Activated T-cell treated with anti-CD3 and anti-CD28 coated beads, Interleukin-2, amount 50 U/mL, for 72 hours (primary cell): ENCODE results near the gene ADAP1. TPM values are rescaled to one million over a fixed set of nuclear protein-coding genes. Genes with fewer than 3 reads are reported as not detected.

Experiments
- ATAC-seq, 2 donors: fragments of 150-1000 bp; cut with Tn5 transposase; replicated peaks in 1 of 2; 2 replicates each; pipeline ENCODE4 v1.10.0; 2021; ENCODE audit warnings: moderate library complexity in 2 of 2, mild to moderate bottlenecking in 1 of 2
- DNase-seq, 2 donors: peaks; one replicate each; pipeline ENCODE4 v3.0.0; 2021 to 2022; ENCODE audit warnings: mixed read lengths in 1 of 2
- H3K27ac Mint-ChIP-seq: one replicate; pipeline ENCODE4 v1.8.0; 2022; ENCODE audit warnings: mild to moderate bottlenecking, moderate library complexity, mixed read lengths
- H3K27me3 Mint-ChIP-seq: one replicate; pipeline ENCODE4 v1.8.0; 2022; ENCODE audit warnings: low read depth, mixed read lengths
- H3K36me3 Mint-ChIP-seq, 2 donors: one replicate each; pipeline ENCODE4 v1.8.0; 2022; ENCODE audit warnings: mixed read lengths in 2 of 2, mild to moderate bottlenecking in 1 of 2; ENCODE audit not compliant: insufficient read depth in 2 of 2
- H3K4me1 Mint-ChIP-seq: one replicate; pipeline ENCODE4 v1.8.0; 2022; ENCODE audit warnings: low read depth, mixed read lengths
- H3K4me3 Mint-ChIP-seq, 2 donors: one replicate each; pipeline ENCODE4 v1.8.0; 2022; ENCODE audit warnings: mild to moderate bottlenecking in 2 of 2, mixed read lengths in 2 of 2, moderate library complexity in 2 of 2
- H3K9me3 Mint-ChIP-seq, 2 donors: one replicate each; pipeline ENCODE4 v1.8.0; 2022; ENCODE audit warnings: mixed read lengths in 2 of 2
- total RNA-seq, 2 donors: library from RNA; stranded (reverse); gene quantifications; one replicate each; pipeline ENCODE4 v1.2.3, GENCODE V29; 2022

The ADAP1 gene
- total RNA-seq, 2 donors from 2014 or later: 11.1 to 29.4 TPM

DNA sequence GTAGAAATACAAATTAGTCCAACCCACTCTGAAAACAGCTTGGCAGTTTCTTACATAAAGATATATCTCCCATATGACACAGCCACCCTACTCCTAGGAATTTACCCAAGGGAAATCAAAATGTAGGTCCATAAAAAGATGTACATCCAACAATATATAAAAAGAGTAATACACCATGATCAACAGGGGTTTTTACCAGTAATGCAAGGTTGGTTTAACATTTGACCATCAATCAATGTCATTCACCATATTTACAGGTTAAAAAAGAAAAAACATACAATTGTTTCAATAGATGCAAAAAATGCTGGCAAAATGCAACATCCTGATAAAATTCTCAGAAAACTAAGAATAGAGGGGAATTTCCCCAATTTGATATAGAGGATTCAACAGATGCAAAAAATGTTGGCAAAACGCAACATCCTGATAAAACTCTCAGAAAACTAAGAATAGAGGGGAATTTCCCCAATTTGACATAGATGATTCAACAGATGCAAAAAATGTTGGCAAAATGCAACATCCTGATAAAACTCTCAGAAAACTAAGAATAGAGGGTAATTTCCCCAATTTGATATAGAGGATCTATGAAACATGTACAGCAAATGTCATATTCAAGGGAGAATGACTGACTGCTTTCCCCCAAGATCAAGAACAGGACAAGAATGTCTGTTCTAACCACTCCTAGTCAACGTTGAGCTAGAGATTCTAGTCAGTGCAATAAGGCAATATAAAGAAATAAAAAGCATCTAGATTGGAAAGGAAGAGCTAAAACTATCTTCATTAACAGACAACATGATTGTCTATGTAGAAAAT, 13.7 kb downstream of the ADAP1 start:
- H3K27me3 Mint-ChIP-seq: no peaks in the 10 kb centered on the region
- H3K4me1 Mint-ChIP-seq: peaks cover 38% of the 10 kb centered on the region
- DNase-seq (no peak), ATAC-seq (no peak)
- H3K9me3 Mint-ChIP-seq: peaks cover 3 to 7% of the 10 kb centered on the region in 2 donors
- H3K27ac Mint-ChIP-seq: peak overlapping the region; percentile 70
- peak overlapping the region in 1 of 2 donors; percentile 31 for H3K4me3 Mint-ChIP-seq
- peaks cover 12 to 19% of the 10 kb centered on the region in 2 donors for H3K36me3 Mint-ChIP-seq

DNA sequence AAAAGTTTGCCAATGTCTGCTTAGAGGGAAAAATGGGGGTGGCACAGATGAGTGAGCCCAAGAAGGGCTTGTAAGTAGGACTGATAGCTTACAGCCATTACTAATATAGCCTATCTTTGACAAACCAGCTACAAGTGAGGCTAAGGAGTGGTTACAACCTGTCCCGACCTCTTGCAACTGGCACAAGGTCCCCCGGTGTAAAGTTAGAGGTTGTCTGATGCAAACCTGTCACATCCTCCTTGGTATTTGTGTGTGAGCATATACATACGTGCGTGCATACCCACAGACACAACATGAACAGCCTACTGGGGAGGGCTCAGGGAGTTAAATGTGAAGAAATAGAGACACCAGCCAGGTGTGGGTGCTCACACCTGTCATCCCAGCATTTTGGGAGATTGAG, 14.6 kb downstream of the ADAP1 start:
- peaks cover 3 to 7% of the 10 kb centered on the region in 2 donors for H3K9me3 Mint-ChIP-seq
- peaks cover 12 to 19% of the 10 kb centered on the region in 2 donors for H3K36me3 Mint-ChIP-seq
- peaks cover 40% of the 10 kb centered on the region for H3K4me1 Mint-ChIP-seq
- DNase-seq: no peak
- H3K27ac Mint-ChIP-seq: no peak overlapping the region
- no peak overlapping the region for H3K4me3 Mint-ChIP-seq
- H3K27me3 Mint-ChIP-seq: no peaks in the 10 kb centered on the region
- ATAC-seq: no peak

DNA sequence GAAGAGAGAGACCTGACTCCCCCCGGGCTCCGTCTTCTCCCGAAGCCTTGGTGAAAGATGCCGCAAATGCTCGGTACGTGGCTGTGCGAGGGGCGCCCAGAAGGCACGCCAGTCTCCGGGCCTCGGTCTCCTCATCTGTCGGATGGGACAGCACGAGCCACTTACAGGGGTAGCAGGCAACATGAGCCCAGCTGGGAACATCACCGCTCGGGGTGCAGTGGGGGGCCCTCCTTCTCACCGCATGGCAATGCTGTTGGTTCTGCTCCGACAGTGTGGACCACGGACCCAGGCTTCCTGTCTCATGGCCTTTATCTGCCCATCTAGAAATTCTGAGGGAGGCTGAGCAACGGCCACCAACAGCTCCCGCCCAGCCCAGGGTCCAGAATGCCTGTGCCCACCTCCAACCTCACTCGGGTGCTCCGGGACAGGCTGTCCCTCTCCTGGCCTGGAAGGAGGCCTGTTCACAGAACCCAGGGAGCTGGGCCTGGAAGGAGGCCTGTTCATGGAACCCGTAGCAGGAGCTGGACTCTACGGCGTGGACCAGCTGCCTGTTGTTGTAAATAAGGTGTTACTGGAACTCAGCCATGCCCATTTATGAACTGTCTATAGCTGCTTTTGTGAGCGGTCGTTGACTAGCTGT, 15.8 kb downstream of the ADAP1 start:
- Mint-ChIP-seq H3K36me3 (peaks cover 12 to 19% of the 10 kb centered on the region in 2 donors), H3K4me3 (no peak overlapping the region), H3K27ac (no peak overlapping the region), H3K4me1 (peaks cover 40% of the 10 kb centered on the region), H3K27me3 (no peaks in the 10 kb centered on the region), H3K9me3 (peaks cover 3 to 7% of the 10 kb centered on the region in 2 donors)
- no peak for ATAC-seq
- no peak for DNase-seq

DNA sequence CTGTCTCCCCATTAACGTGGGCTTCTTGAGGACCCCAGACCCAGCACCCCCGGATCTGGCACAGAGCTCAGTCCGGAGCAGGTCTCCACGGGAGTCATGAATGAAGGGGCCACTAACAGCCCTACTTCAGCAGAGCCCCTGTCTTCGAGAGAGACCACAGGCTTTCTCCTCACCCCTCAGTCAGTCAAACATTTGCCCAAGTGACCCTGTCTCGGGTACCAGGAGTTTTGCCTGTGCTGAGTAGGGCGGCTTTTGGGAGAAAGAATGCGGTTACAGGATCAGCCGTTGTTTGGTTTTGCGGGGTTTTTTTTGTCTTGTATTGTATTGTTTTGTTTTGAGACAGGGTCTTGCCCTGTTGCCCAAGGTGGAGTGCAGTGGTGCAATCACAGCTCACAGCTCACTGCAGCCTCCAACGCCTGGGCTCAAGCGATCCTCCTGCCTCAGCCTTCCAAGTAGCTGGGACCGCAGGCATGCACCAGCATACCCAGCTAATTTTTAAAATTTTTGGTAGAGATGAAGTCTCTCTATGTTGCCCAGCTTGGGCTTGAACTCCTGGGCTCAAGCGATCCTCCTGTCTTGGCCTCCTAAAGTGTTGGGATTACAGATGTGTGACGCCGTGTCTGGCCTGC, 16.5 kb downstream of the ADAP1 start:
- peaks cover 3 to 7% of the 10 kb centered on the region in 2 donors for H3K9me3 Mint-ChIP-seq
- H3K36me3 Mint-ChIP-seq: peaks cover 12 to 19% of the 10 kb centered on the region in 2 donors
- no peak overlapping the region for H3K27ac Mint-ChIP-seq
- ATAC-seq (no peak), DNase-seq (no peak)
- H3K4me1 Mint-ChIP-seq: peaks cover 40% of the 10 kb centered on the region
- H3K4me3 Mint-ChIP-seq: peak overlapping the region in 1 of 2 donors; percentile 25
- no peaks in the 10 kb centered on the region for H3K27me3 Mint-ChIP-seq

DNA sequence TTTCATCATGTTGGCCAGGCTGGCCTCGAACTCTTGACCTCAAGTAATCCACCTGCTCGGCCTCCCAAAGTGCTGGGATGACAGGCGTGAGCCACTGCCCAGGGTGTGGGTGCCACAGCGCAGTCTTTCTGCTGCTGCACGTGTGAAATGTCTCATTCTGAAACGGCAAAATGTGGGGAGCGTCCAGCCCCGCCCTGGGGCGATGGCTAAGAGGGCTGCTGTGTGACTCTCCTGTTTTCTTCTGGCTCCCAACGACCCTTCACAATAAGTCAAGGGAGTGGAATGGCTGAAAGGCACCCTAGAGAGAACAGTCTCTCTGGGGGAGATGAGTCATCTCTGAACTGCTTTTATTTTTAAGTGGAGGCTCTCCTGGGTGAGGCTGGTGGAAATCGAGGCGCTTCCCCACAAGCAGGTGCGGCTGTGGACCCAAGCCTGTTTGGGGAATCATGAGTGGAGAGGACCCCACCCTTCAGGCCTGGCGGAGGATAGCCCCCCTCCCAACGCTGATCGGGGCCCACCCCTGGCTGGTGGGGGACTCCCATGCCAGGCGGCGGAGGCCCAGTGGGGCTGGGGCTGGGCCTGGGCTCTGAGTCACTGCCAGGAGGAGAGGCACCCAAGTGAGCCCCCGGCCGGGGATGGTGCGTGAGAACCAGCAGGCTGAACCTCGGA, 18.0 kb downstream of the ADAP1 start:
- Mint-ChIP-seq H3K27me3 (no peaks in the 10 kb centered on the region), H3K4me3 (peak overlapping the region; percentile 12 to 74), H3K27ac (peak overlapping the region; percentile 83), H3K4me1 (peaks cover 36% of the 10 kb centered on the region), H3K36me3 (peaks cover 12 to 13% of the 10 kb centered on the region in 2 donors), H3K9me3 (peaks cover 3 to 6% of the 10 kb centered on the region in 2 donors)
- DNase-seq (peak; percentile 61 to 66), ATAC-seq (peak; percentile 88 to 89)

DNA sequence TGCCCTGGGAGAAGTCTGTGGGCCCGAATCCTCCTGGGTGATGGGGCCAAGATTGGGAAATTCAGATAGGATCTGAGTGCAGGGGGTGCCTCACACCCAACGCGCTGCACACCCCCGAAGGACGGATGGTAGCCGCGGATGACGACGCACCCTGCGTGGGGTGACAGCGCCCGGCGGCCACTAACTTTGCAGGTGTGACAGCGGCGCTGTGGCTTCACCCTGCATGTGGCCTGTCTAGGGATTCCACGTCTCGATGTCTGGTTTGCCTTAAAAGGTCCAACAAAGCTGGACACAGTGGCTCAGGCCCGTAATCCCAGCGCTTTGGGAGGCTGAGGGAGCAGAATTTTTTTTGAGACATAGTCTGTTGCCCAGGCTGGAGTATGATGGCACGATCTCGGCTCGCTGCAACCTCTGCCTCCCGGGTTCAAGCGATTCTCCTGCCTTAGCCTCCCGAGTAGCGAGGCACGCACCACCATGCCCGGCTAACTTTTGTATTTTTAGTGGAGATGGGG, 18.6 kb downstream of the ADAP1 start:
- ATAC-seq: no peak
- no peaks in the 10 kb centered on the region for H3K27me3 Mint-ChIP-seq
- H3K9me3 Mint-ChIP-seq: peaks cover 3 to 6% of the 10 kb centered on the region in 2 donors
- peaks cover 30% of the 10 kb centered on the region for H3K4me1 Mint-ChIP-seq
- H3K27ac Mint-ChIP-seq: no peak overlapping the region
- H3K36me3 Mint-ChIP-seq: peaks cover 10% of the 10 kb centered on the region in 2 donors
- H3K4me3 Mint-ChIP-seq: peak overlapping the region in 1 of 2 donors; percentile 12
- DNase-seq: no peak

DNA sequence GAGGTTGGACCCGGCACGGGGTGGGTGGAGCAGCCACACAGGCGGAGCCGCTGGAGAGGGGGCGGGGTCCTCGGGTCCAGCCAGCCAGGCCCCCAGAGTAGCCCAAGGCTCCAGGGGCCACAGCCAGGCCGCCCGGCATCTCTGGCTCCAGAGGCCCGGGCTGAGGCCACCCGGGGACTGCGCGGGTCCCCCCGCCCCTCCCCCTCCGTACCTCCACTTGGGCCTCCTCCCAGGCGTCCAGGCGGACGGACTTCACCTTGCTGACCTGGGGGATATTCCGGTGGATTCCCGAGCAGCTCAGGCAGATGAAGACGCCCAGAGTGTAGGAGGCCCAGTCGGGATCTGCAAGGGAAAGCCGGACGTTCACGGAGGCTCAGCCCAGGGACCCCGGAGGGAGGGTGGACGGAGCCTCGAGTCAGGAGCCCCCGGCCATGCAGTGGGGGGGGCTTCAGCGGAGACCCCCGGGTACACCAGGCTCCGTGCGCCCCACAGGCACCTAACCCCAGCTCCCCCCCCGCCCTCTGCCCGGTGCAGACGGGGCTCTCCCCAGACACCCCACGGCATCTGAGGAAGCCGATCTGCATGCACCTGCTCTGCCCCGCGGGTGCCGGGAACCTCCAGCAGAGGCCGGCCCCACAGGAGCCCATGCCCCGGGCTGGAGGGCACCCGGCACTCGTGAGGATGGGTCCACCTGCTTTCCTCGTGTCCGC, 19.2 kb downstream of the ADAP1 start:
- peaks cover 8% of the 10 kb centered on the region in 2 donors for H3K36me3 Mint-ChIP-seq
- no peak overlapping the region for H3K4me3 Mint-ChIP-seq
- no peak overlapping the region for H3K27ac Mint-ChIP-seq
- no peak for ATAC-seq
- H3K4me1 Mint-ChIP-seq: peaks cover 28% of the 10 kb centered on the region
- peaks cover 3 to 4% of the 10 kb centered on the region in 2 donors for H3K9me3 Mint-ChIP-seq
- no peak for DNase-seq
- no peaks in the 10 kb centered on the region for H3K27me3 Mint-ChIP-seq

DNA sequence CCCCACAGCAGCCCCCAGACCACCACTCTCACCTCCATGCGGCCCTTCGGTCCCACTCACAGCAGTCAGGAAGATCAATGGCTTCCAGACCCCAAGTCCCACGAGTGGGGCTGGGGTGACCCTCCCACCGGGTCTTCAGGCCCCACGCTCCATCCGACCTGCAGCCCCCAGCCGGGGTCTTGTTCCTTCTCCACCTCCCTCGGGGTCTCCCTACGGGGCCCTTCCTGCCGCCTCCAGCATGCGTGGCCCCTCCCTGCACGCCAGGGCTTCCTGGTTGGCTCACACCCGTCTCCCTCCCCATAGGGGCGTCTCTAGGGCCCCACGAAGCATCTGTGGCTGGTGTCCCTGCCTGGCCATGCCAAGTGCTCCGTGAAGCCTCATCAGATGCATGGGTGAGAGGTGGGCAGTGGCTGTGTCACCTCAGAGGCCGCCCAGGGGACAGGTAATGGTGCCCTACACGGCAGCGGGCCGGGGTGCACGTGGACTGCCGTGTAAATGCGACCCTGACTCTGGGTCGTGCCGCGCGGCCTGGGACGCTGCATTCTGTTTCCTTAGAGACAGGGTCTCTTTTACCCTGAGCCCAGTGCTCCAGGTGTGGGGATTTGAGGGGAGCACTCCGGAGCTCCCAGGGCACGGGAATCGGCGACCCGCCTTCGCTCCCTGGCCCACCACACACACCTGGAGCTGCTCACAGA, 19.9 kb downstream of the ADAP1 start:
- H3K4me1 Mint-ChIP-seq: peaks cover 30% of the 10 kb centered on the region
- DNase-seq (no peak), ATAC-seq (no peak)
- no peak overlapping the region for H3K4me3 Mint-ChIP-seq
- H3K27ac Mint-ChIP-seq: no peak overlapping the region
- H3K36me3 Mint-ChIP-seq: peaks cover 2 to 4% of the 10 kb centered on the region in 2 donors
- no peaks in the 10 kb centered on the region for H3K27me3 Mint-ChIP-seq
- H3K9me3 Mint-ChIP-seq: no peaks in the 10 kb centered on the region

DNA sequence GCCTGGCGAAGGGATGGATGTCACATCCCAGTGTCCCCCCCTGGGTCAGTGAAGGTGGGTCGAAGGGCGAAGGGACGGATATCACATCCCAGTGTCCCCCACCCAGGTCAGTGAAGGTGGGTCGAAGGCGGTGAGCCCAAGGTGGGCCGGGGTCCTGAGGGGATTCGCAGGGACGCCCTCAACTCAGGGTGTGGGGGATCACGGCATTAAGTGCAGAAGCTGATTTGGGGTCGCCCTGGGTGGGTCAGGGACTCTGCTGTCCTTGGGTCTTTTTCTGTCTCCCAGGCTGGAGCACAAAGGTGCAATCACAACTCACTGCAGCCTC, 21.9 kb downstream of the ADAP1 start:
- peak in 1 of 2 donors; percentile 0 for DNase-seq
- no peak for ATAC-seq
- H3K27me3 Mint-ChIP-seq: no peaks in the 10 kb centered on the region
- no peak overlapping the region for H3K27ac Mint-ChIP-seq
- peaks cover 41% of the 10 kb centered on the region for H3K4me1 Mint-ChIP-seq
- no peaks in the 10 kb centered on the region for H3K9me3 Mint-ChIP-seq
- H3K36me3 Mint-ChIP-seq: peaks cover 2 to 4% of the 10 kb centered on the region in 2 donors
- H3K4me3 Mint-ChIP-seq: no peak overlapping the region

DNA sequence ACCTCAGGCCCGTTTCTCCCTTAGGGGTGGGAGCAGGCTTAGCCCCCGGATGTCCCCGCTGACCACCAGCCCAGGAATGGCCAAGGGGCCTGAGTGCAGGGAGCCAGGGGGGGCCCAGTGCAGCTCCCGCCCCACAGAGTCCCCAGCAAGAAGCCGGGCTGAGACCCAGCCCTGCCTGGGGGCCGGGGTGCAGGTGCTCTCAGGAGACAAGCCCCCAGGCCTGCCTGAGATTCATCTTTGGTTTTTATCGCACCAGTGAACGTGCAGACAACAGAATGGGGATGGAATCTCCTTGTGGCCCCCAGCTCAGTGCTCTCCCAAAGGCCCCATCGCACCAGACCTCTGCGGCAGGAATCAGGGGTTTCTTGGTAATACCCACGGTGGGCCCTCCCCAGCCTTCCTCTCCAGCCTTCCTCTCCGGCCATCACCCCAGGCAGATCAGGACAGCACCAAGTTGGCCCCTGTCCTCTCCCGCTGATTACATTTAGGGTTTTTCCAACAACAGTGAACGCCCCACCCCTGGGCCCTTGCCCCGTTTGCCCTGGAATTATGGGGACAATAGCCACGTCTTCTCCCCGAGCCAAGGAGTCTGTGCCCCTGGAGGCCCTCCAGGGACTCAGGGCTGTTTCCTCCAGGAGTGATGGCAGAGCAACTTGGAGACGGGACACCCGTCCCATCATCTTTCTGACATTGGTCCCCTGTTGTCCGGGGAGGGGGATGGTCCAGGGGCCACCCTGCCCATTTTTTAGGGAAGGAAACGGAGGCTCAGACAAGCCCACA, 22.4 kb downstream of the ADAP1 start:
- DNase-seq (peak in 1 of 2 donors; percentile 1), ATAC-seq (no peak)
- Mint-ChIP-seq H3K9me3 (no peaks in the 10 kb centered on the region), H3K4me3 (no peak overlapping the region), H3K4me1 (peaks cover 41% of the 10 kb centered on the region), H3K27me3 (no peaks in the 10 kb centered on the region), H3K36me3 (peaks cover 2 to 4% of the 10 kb centered on the region in 2 donors), H3K27ac (no peak overlapping the region)

DNA sequence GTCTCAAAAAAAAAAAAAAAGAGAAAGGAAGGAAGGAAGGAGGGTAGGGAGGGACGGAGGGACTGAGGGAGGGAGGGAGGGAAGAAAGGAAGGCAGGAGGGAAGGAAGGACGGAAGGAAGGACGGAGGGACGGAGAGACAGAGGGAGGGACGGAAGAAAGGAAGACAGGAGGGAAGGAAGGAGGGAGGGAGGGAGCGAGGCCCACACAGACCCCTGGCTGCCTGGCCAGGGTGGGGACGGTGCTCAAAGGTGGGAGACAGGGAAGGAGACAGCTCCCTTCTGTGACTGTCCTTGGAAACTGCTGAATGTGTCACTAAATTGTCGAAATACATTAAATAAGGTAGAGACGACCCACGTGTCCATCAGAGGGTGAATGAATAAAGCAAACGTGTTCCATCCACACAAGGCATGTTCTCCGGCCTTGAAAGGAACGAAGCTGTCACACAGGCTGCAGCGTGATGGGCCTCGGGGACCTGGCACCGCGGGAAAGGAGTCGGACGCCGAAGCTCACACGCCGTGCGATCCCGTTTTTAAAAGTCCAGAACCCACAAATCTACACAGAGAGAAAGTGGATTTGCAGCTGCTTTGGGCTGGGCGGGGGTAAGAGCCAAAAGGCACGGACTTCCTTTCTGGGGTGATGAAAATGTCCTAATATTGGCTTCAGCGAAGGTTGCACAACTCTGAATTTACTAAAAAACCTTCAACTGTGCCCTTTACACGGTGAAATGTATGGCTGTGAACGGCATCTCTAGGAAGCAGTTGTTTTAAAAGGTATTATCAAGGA, 23.3 kb downstream of the ADAP1 start:
- H3K36me3 Mint-ChIP-seq: peaks cover 2 to 3% of the 10 kb centered on the region in 2 donors
- no peak overlapping the region for H3K27ac Mint-ChIP-seq
- H3K27me3 Mint-ChIP-seq: no peaks in the 10 kb centered on the region
- H3K9me3 Mint-ChIP-seq: no peaks in the 10 kb centered on the region
- ATAC-seq: no peak
- H3K4me3 Mint-ChIP-seq: no peak overlapping the region
- H3K4me1 Mint-ChIP-seq: peaks cover 34% of the 10 kb centered on the region
- peak in 1 of 2 donors; percentile 0 for DNase-seq
